Measurements from ENCODE around the gene GJB3. TPM values are rescaled to one million over a fixed set of nuclear protein-coding genes. Genes with fewer than 3 reads are reported as not detected.
"Not testable (repeated sequence)": the region's sequence is repeated elsewhere in the genome, so short reads cannot be mapped to it uniquely, and the experiment has no call there.

GJB3 gene
- polyA plus RNA-seq, 1 donor (not counting 4 experiments of a cell fraction or from before 2014, with no cell fraction given), result 133 TPM

DNA sequence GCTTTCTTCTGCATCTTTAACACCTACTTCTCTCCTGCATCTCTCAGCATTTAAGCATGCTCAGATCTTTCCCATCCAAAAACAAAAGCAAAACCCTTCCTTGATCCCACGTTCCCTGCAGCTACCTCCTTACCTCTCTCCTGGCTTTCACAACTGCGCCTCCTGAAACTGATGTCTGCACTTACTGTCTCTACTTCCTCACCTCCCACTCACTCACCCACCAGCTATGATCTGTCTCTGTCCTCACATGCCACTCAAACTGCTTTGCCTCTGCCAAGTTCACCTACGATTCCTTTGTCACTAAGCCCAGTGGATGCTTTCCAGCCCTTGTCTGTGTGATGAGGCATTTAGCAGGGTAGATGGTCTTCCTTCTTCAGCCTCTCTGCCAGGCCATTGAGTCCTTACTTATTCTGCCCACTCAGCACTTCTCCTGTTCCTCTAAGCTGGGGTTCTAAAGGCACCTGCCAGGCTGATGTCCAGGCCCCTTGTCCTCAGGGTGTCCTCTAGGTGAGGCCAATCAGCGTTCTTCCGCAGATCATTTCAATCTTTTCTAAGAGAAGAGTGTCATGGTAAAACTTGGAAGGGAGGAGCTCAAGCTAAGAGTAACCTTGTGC is 10.0 kb upstream of the GJB3 start:
- Histone ChIP-seq H3K4me3 (ENCODE audit: control insufficient read depth in 2 of 3, extremely low read depth in 1 of 3, insufficient read depth in 2 of 3, low read depth in 1 of 3, low read length in 3 of 3) (no peak overlapping the region), H2AFZ (ENCODE audit: control insufficient read depth, low read length) (peak overlapping the region; percentile 25), H3K9ac (ENCODE audit: control insufficient read depth, extremely low read depth, insufficient read depth, low read length) (no peak overlapping the region), H3K9me3 (ENCODE audit: control insufficient read depth, low read depth, low read length) (no peaks in the 10 kb centered on the region), H3K79me2 (ENCODE audit: control insufficient read depth, insufficient read depth, low read length) (no peaks in the 10 kb centered on the region), H3K27ac (ENCODE audit: control insufficient read depth, insufficient read depth, low read length) (no peak overlapping the region), H3K4me1 (ENCODE audit: control insufficient read depth, extremely low read depth, insufficient read depth, low read length) (peaks cover 20% of the 10 kb centered on the region), H4K20me1 (ENCODE audit: control insufficient read depth, extremely low read depth, insufficient read depth, low read length) (no peaks in the 10 kb centered on the region), H3K9me1 (ENCODE audit: control insufficient read depth, extremely low read depth, insufficient read depth, low read length) (no peaks in the 10 kb centered on the region), H3K36me3 (ENCODE audit: control insufficient read depth in 2 of 2, extremely low read depth in 1 of 2, insufficient read depth in 2 of 2, low read length in 2 of 2) (no peaks in the 10 kb centered on the region), H3K27me3 (ENCODE audit: control insufficient read depth, extremely low read depth, insufficient read depth, low read length) (no peaks in the 10 kb centered on the region), H3K4me2 (ENCODE audit: control insufficient read depth, extremely low read depth, insufficient read depth, low read depth, low read length) (peak overlapping the region; percentile 48)
- FAIRE-seq (peak; percentile 69), DNase-seq (ENCODE audit: low read depth, low spot score) (no peak)
- TF ChIP-seq, protein P1, sequence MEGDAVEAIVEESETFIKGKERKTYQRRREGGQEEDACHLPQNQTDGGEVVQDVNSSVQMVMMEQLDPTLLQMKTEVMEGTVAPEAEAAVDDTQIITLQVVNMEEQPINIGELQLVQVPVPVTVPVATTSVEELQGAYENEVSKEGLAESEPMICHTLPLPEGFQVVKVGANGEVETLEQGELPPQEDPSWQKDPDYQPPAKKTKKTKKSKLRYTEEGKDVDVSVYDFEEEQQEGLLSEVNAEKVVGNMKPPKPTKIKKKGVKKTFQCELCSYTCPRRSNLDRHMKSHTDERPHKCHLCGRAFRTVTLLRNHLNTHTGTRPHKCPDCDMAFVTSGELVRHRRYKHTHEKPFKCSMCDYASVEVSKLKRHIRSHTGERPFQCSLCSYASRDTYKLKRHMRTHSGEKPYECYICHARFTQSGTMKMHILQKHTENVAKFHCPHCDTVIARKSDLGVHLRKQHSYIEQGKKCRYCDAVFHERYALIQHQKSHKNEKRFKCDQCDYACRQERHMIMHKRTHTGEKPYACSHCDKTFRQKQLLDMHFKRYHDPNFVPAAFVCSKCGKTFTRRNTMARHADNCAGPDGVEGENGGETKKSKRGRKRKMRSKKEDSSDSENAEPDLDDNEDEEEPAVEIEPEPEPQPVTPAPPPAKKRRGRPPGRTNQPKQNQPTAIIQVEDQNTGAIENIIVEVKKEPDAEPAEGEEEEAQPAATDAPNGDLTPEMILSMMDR (optimal IDR thresholded peaks at IDR 0.05 in 1 of 3, IDR thresholded peaks at IDR 0.05 in 1 of 3, conservative IDR thresholded peaks at IDR 0.05 in 1 of 3; ENCODE audit: extremely low read depth in 1 of 3, insufficient read depth in 2 of 3, low read length in 3 of 3), result no peak
- no peak for TF ChIP-seq EZH2 (IDR thresholded peaks at IDR 0.05; ENCODE audit: low read length)
- dilution Hi-C loops (cut with MboI; ENCODE audit: extremely low pct_ligation_motif_present, low sequenced_read_pairs), result no loop called here

DNA sequence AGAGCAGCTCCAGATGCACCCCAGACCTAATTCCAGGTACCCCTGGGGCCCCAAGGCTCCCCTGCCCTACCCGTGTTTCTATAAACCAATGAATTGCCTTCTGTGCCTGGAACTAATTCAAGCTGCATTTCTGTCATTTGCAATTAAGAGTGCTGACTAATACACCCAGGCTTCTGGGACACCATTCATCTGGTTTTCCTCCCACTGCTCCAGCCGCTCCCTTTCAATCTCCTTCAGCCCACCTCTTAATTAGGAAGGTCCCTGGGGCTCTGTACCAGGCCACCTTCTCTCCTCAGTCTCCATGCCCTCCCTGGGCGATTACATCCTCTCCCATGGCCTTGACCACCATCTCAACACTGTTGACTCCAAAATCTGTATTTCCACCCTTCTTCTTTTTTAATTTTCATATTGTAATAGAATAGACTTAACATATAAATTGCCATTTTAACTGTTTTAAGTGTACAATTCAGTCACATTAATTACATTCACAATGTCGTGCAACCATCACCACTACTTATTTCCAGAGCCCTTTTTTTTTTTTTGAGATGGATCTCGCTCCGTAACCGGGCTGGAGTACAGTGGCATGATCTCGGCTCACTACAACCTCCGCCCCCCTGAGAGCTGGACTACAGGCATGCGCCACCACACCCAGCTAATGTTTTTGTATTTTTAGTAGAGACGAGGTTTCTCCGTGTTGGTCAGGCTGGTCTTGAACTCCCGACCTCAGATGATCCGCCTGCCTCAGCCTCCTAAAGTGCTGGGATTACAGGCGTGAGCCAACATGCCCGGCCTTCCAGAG is 9.2 kb upstream of the GJB3 start:
- H3K4me1 ChIP-seq (ENCODE audit: control insufficient read depth, extremely low read depth, insufficient read depth, low read length), result peaks cover 23% of the 10 kb centered on the region
- H4K20me1 ChIP-seq (ENCODE audit: control insufficient read depth, extremely low read depth, insufficient read depth, low read length), result no peaks in the 10 kb centered on the region
- H3K27ac ChIP-seq (ENCODE audit: control insufficient read depth, insufficient read depth, low read length), result no peak overlapping the region
- H3K79me2 ChIP-seq (ENCODE audit: control insufficient read depth, insufficient read depth, low read length), result no peaks in the 10 kb centered on the region
- H3K36me3 ChIP-seq (ENCODE audit: control insufficient read depth in 2 of 2, extremely low read depth in 1 of 2, insufficient read depth in 2 of 2, low read length in 2 of 2), result no peaks in the 10 kb centered on the region
- DNase-seq (ENCODE audit: low read depth, low spot score) (no peak), FAIRE-seq (peak; percentile 62)
- peak overlapping the region; percentile 48 for H3K4me2 ChIP-seq (ENCODE audit: control insufficient read depth, extremely low read depth, insufficient read depth, low read depth, low read length)
- dilution Hi-C loops (cut with MboI; ENCODE audit: extremely low pct_ligation_motif_present, low sequenced_read_pairs), result no loop called here
- no peaks in the 10 kb centered on the region for H3K9me1 ChIP-seq (ENCODE audit: control insufficient read depth, extremely low read depth, insufficient read depth, low read length)
- H2AFZ ChIP-seq (ENCODE audit: control insufficient read depth, low read length), result no peak overlapping the region
- TF ChIP-seq EZH2 (IDR thresholded peaks at IDR 0.05; ENCODE audit: low read length), result no peak
- TF ChIP-seq, protein P1 (optimal IDR thresholded peaks at IDR 0.05 in 1 of 3, IDR thresholded peaks at IDR 0.05 in 1 of 3, conservative IDR thresholded peaks at IDR 0.05 in 1 of 3; ENCODE audit: extremely low read depth in 1 of 3, insufficient read depth in 2 of 3, low read length in 3 of 3), result no peak
- no peak overlapping the region for H3K4me3 ChIP-seq (ENCODE audit: control insufficient read depth in 2 of 3, extremely low read depth in 1 of 3, insufficient read depth in 2 of 3, low read depth in 1 of 3, low read length in 3 of 3)
- no peaks in the 10 kb centered on the region for H3K27me3 ChIP-seq (ENCODE audit: control insufficient read depth, extremely low read depth, insufficient read depth, low read length)
- no peak overlapping the region for H3K9ac ChIP-seq (ENCODE audit: control insufficient read depth, extremely low read depth, insufficient read depth, low read length)
- H3K9me3 ChIP-seq (ENCODE audit: control insufficient read depth, low read depth, low read length), result no peaks in the 10 kb centered on the region

DNA sequence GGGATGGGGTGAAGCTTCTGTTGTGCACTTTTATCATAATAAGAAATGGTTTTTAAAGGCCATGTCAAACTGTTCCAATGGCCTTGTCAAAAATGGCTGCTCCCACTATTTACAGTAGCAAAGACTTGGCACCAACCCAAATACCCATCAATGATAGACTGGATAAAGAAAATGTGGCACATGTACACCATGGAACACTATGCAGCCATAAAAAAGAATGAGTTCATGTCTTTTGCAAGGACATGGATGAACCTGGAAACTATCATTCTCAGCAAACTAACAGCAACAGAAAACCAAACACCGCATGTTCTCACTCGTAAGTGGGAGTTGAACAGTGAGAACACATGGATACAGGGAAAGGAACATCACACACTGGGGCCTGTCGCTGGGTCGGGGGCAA is 7.9 kb upstream of the GJB3 start:
- H3K9me1 ChIP-seq (ENCODE audit: control insufficient read depth, extremely low read depth, insufficient read depth, low read length); H2AFZ ChIP-seq (ENCODE audit: control insufficient read depth, low read length); H3K36me3 ChIP-seq (ENCODE audit: control insufficient read depth in 2 of 2, extremely low read depth in 1 of 2, insufficient read depth in 2 of 2, low read length in 2 of 2); H3K9me3 ChIP-seq (ENCODE audit: control insufficient read depth, low read depth, low read length); H3K4me2 ChIP-seq (ENCODE audit: control insufficient read depth, extremely low read depth, insufficient read depth, low read depth, low read length); DNase-seq (ENCODE audit: low read depth, low spot score); H3K27me3 ChIP-seq (ENCODE audit: control insufficient read depth, extremely low read depth, insufficient read depth, low read length); H3K4me3 ChIP-seq (ENCODE audit: control insufficient read depth in 2 of 3, extremely low read depth in 1 of 3, insufficient read depth in 2 of 3, low read depth in 1 of 3, low read length in 3 of 3); H4K20me1 ChIP-seq (ENCODE audit: control insufficient read depth, extremely low read depth, insufficient read depth, low read length); FAIRE-seq; H3K27ac ChIP-seq (ENCODE audit: control insufficient read depth, insufficient read depth, low read length); H3K9ac ChIP-seq (ENCODE audit: control insufficient read depth, extremely low read depth, insufficient read depth, low read length); dilution Hi-C loops (cut with MboI; ENCODE audit: extremely low pct_ligation_motif_present, low sequenced_read_pairs); H3K79me2 ChIP-seq (ENCODE audit: control insufficient read depth, insufficient read depth, low read length): not testable (repeated sequence)
- peaks cover 32% of the 10 kb centered on the region for H3K4me1 ChIP-seq (ENCODE audit: control insufficient read depth, extremely low read depth, insufficient read depth, low read length)

All from keratinocyte (primary cell).